Coronary artery (tissue), 2 donors: ENCODE data around the gene NUP214.

ENCODE experiments used
- DNase-seq: peaks from one replicate; pipeline ENCODE4 v3.0.0-alpha.2; 2017; ENCODE audit warnings: low spot score
- H3K27ac ChIP-seq, 2 donors: fragments of 200-600 bp; sonication (generic); one replicate each; pipeline ENCODE4 v1.5.1; 2016 to 2019
- H3K4me3 ChIP-seq: fragments of 200-600 bp; sonication (generic); 2 replicates; pipeline ENCODE4 v1.5.1; 2016; ENCODE audit warnings: mild to moderate bottlenecking, moderate library complexity
- TF ChIP-seq, protein P1 (sequence below): fragments of 200-600 bp; sonication (generic); IDR thresholded peaks from one replicate; pipeline ENCODE4 v1.5.1; 2019; ENCODE audit warnings: antibody characterized with exemption

The NUP214 gene

DNA sequence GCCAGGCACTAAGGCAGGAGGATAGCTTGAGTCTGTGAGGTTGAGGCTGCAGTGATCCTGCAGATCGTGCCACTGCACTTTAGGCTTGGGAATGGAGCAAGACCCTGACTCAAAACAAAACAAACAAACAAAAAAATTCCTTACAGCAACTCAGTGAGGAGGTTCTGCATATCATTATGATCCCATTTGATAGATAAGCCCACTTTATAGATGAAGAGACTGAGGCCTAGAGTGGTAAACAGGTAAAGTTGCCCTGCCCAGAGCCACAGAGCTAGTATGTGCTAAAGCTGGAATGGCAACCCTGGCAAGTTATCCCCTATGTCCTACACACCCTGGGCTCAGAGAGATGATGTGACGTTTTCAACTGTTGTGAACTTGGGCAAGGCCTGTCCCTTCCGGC lies 21.9 kb upstream of the NUP214 start:
- H3K4me3 ChIP-seq: no peak overlapping the region
- H3K27ac ChIP-seq: peak overlapping the region in 1 of 2 donors; percentile 82
- DNase-seq: no peak
- TF ChIP-seq, protein P1, sequence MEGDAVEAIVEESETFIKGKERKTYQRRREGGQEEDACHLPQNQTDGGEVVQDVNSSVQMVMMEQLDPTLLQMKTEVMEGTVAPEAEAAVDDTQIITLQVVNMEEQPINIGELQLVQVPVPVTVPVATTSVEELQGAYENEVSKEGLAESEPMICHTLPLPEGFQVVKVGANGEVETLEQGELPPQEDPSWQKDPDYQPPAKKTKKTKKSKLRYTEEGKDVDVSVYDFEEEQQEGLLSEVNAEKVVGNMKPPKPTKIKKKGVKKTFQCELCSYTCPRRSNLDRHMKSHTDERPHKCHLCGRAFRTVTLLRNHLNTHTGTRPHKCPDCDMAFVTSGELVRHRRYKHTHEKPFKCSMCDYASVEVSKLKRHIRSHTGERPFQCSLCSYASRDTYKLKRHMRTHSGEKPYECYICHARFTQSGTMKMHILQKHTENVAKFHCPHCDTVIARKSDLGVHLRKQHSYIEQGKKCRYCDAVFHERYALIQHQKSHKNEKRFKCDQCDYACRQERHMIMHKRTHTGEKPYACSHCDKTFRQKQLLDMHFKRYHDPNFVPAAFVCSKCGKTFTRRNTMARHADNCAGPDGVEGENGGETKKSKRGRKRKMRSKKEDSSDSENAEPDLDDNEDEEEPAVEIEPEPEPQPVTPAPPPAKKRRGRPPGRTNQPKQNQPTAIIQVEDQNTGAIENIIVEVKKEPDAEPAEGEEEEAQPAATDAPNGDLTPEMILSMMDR: no peak

DNA sequence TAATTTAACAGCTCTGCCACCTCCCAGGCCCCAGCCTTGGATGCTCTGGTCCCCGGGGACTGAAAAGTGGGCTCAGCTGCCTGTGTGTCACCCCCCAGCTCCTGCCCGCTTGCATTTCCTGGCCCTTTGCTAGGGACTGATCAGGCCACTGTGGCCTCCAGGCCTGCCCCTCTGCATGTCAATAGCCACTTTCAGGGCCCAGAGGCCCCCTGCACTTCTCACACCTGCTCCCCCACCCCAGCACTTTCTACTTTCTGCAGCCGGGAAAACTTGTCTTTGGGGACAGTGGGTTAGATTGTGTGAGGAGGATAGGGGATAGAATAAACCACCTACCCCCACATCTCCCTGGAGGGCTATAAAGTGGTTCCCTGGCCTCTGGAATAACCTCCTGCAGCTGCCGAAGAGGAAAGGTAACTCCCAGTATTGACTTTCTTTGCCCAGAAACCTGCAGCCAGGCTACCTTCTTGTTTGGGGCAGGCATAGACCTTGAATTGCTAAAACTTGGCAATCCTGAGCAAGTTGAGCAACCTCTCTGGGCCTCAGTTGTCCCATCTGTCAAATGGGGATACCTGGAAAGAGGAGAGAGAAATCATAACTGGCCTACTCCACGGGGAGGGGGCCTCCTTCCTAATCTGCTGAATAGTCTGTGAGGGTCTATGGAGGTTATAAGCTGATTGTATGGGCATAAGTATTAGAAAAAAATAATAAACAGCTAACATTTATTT lies 21.2 kb upstream of the NUP214 start:
- peak overlapping the region in 1 of 2 donors; percentile 4 for H3K27ac ChIP-seq
- DNase-seq: no peak
- TF ChIP-seq, protein P1: no peak
- H3K4me3 ChIP-seq: no peak overlapping the region

DNA sequence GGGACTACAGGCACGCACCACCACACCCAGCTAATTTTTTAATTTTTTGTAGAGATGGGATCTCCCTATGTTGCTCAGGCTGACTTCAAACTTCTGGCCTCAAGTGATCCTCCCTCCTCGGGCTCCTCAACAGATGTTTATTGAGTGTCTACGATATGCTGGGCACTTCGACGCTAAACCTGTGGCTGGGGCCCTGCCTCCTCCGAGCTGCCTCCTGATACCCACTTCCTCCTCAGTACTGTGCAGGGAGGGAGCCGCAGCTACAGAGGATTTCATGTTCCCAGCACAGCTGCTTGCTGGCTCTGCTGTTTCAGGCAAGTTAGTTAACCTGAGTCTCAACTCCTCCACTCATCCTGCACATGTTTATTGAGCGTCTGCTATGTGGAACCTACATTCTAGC lies 19.4 kb upstream of the NUP214 start:
- no peak overlapping the region for H3K4me3 ChIP-seq
- no peak for DNase-seq
- TF ChIP-seq, protein P1: no peak
- H3K27ac ChIP-seq: no peak overlapping the region

DNA sequence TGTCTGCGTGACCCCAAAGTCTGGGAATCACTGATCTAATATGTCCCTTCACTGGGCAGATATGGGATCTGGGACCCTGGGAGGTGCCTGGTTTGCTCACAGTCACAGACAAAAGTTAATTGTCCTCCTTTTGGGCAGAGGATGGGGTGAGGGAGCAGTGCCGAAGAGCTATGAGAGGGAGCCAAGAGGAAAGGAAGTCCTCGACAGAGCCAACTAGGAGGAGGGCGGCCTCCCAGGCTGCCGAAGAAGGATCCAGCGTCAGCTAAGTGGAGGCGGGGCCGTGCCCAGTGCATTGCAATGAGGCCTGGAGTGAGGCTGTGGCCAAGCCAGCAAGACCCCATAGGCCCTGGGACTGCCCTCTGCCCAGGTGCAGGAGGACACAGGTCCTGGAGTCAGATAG lies 17.6 kb upstream of the NUP214 start:
- Histone ChIP-seq H3K4me3 (no peak overlapping the region), H3K27ac (peak overlapping the region in 1 of 2 donors; percentile 56)
- no peak for DNase-seq
- TF ChIP-seq, protein P1: no peak

DNA sequence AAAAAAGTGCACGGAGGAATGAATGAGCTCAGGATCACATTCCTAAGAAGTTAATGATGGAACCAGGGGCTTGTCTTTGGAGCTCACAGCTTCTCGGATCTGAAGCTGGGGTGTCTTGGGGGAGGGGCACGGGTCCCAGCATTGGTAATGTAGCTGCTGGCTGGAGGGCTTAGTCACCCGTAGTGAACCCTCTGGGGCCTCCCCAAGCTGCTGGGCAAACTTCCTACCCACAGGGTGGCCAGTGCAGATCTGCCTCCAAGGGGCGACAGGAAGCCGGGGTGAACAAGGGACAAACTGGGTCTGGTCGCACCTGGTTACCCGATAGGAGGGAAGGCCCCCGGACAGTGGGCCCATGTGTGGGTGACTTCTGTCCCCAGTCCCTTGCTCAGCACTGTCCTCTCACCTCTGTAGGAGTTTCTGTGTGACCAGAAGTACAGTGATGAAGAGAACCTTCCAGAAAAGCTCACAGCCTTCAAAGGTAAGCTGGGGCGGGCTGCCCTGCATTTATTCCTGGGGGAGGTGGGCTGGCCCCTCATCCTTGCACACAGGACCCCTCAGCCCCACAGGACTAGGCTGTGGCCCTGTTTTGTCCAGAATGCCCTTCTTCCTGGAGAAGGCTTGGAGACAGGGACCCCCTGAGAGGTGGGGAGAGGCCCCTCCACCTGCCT lies 14.1 kb upstream of the NUP214 start:
- no peak overlapping the region for H3K4me3 ChIP-seq
- H3K27ac ChIP-seq: peak overlapping the region in 1 of 2 donors; percentile 16
- no peak for DNase-seq
- TF ChIP-seq, protein P1: no peak

DNA sequence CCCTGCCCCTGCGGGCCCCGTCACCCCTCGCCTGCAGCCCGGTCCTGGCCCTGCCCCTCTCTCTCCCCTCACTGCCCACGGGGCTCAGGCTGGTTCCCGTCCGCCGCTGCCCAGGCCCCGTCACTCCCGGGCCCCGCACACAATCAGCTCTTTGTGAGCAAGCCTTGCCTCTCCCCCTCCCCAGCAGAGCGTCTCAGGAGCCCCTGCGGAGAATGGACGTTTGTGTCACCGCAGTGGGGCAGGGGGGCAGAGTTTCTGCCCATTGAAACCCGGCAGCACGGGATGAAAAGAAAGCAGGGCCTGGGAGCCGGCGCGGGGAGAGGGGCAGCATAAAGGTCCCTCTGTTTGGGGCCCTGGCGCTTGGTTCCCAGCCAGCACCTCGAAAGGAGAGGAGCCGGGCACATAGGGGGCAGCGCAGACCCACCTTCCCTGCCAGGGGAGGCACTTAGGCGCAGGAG lies 13.5 kb upstream of the NUP214 start:
- TF ChIP-seq, protein P1: no peak
- DNase-seq: no peak
- H3K4me3 ChIP-seq: no peak overlapping the region
- H3K27ac ChIP-seq: peak overlapping the region in 1 of 2 donors; percentile 16
